B cell (primary cell): Measurements from ENCODE around the gene WWP2. TPM values are rescaled to one million over a fixed set of nuclear protein-coding genes. Genes with fewer than 3 reads are reported as not detected.

ENCODE experiments used
- ATAC-seq: fragments of 200-7000 bp; cut with Tn5 transposase; one replicate; pipeline ENCODE4 v1.10.0; 2021; ENCODE audit warnings: low read depth, mild to moderate bottlenecking, moderate number of reproducible peaks, moderate library complexity
- CTCF ChIA-PET: fragments of 350-600 bp; sonication (Branson Sonifier 250); formaldehyde crosslinking; loops from one replicate; lab custom pipeline; 2021; ENCODE audit warnings: antibody characterized with exemption, inconsistent platforms; lab: Charles Lee
- POLR2A ChIA-PET: fragments of 350-600 bp; sonication (Branson Sonifier 250); formaldehyde crosslinking; loops from one replicate; lab custom pipeline; 2021; ENCODE audit warnings: antibody characterized with exemption; lab: Charles Lee
- DNase-seq: peaks from one replicate; pipeline ENCODE4 v3.0.0; 2013
- H2AFZ ChIP-seq: 2 replicates; pipeline ENCODE4 v1.6.1; 2012; ENCODE audit warnings: mild to moderate bottlenecking, low read depth, low read length; ENCODE audit not compliant: insufficient read depth, poor library complexity, severe bottlenecking
- H3K27ac ChIP-seq, 2 donors: 1 replicate in 1 of 2; 2 replicates in 1 of 2; pipeline ENCODE4 v1.5.1; 2012 to 2013; ENCODE audit warnings: low read length in 2 of 2, mild to moderate bottlenecking in 2 of 2, moderate library complexity in 1 of 2
- H3K27me3 ChIP-seq, 4 experiments: fragments of 200-600 bp in 1 of 4; sonication (generic) in 1 of 4; replicated peaks in 1 of 4; 1 replicate in 2 of 4; 2 replicates in 2 of 4; pipeline versions ENCODE4 v1.6.1 to v1.7.0; 2013 to 2016; ENCODE audit warnings: low read length in 3 of 4, mild to moderate bottlenecking in 2 of 4, mixed read lengths in 1 of 4, moderate library complexity in 1 of 4; ENCODE audit not compliant: insufficient read depth in 4 of 4, control insufficient read depth in 3 of 4; ENCODE audit errors: control extremely low read depth in 1 of 4
- H3K36me3 ChIP-seq, 2 experiments: replicated peaks in 1 of 2; 1 replicate in 1 of 2; 2 replicates in 1 of 2; pipeline versions ENCODE4 v1.6.1 to v1.7.1; 2013; ENCODE audit warnings: low read length in 1 of 2; ENCODE audit not compliant: insufficient read depth in 2 of 2, control insufficient read depth in 1 of 2; ENCODE audit errors: control extremely low read depth in 1 of 2, extremely low read depth in 1 of 2
- H3K4me1 ChIP-seq, 2 donors: fragments of 200-600 bp in 1 of 2; sonication (generic) in 1 of 2; 1 replicate in 1 of 2; 2 replicates in 1 of 2; pipeline versions ENCODE4 v1.5.1 to v1.6.1; 2013 to 2017; ENCODE audit warnings: low read length in 2 of 2; ENCODE audit not compliant: control insufficient read depth in 2 of 2, insufficient read depth in 2 of 2
- H3K4me2 ChIP-seq: replicated peaks from 2 replicates; pipeline ENCODE3; 2012; ENCODE audit warnings: mild to moderate bottlenecking, low read depth, low read length; ENCODE audit not compliant: poor library complexity, severe bottlenecking
- H3K4me3 ChIP-seq, 5 experiments: fragments of 200-600 bp in 1 of 5; sonication (generic) in 1 of 5; 1 replicate in 3 of 5; 2 replicates in 2 of 5; pipeline versions ENCODE4 v1.5.1 to v1.7.0; 2011 to 2016; ENCODE audit warnings: low read length in 4 of 5, mild to moderate bottlenecking in 4 of 5, low read depth in 2 of 5, control low read depth in 1 of 5, moderate library complexity in 1 of 5; ENCODE audit not compliant: insufficient read depth in 1 of 5; ENCODE audit errors: control extremely low read depth in 1 of 5, extremely low read depth in 1 of 5
- H3K79me2 ChIP-seq: fragments of 200-600 bp; sonication (generic); one replicate; pipeline ENCODE4 v1.6.0; 2016; ENCODE audit warnings: low read length; ENCODE audit not compliant: control insufficient read depth, insufficient read depth
- H3K9ac ChIP-seq: fragments of 200-600 bp; sonication (generic); 2 replicates; pipeline ENCODE4 v1.6.1; 2017; ENCODE audit warnings: mild to moderate bottlenecking, low read length, moderate library complexity
- H3K9me3 ChIP-seq, 3 donors: one replicate each; pipeline versions ENCODE4 v1.6.1 to v1.7.1; 2013; ENCODE audit warnings: low read length in 2 of 3; ENCODE audit not compliant: control insufficient read depth in 2 of 3, insufficient read depth in 1 of 3; ENCODE audit errors: control extremely low read depth in 1 of 3
- H4K20me1 ChIP-seq: 2 replicates; pipeline ENCODE4 v1.6.0; 2012; ENCODE audit warnings: mild to moderate bottlenecking, low read length; ENCODE audit not compliant: insufficient read depth, control insufficient read depth, poor library complexity, severe bottlenecking
- H3K27ac Mint-ChIP-seq: one replicate; pipeline ENCODE4 v1.8.0; 2021; ENCODE audit warnings: mixed read lengths
- H3K27me3 Mint-ChIP-seq: one replicate; pipeline ENCODE4 v1.8.0; 2021; ENCODE audit warnings: mixed read lengths
- H3K4me1 Mint-ChIP-seq: one replicate; pipeline ENCODE4 v1.8.0; 2021; ENCODE audit warnings: mixed read lengths
- H3K4me3 Mint-ChIP-seq: one replicate; pipeline ENCODE4 v1.8.0; 2021; ENCODE audit warnings: mixed read lengths
- H3K9me3 Mint-ChIP-seq: one replicate; pipeline ENCODE4 v1.8.0; 2022; ENCODE audit warnings: mixed read lengths; ENCODE audit not compliant: insufficient read depth
- EZH2 ChIP-seq: IDR thresholded peaks from 2 replicates; pipeline ENCODE4 v1.6.1; 2012; ENCODE audit warnings: borderline replicate concordance, low read depth, mild to moderate bottlenecking, moderate library complexity, low read length; ENCODE audit not compliant: insufficient read depth, poor library complexity, severe bottlenecking
- WGBS: methylation state at CpG from one replicate; pipeline ENCODE4 v1.1.5; 2013; ENCODE audit warnings: missing lambda C conversion rate; ENCODE audit not compliant: insufficient coverage; 5-methylcytosine and 5-hydroxymethylcytosine counted together
- intact Hi-C: fragments of 100-400 bp; cut with micrococcal nuclease; formaldehyde crosslinking; loops from one replicate; pipeline ENCODE4 v1.10.0; 2022
- polyA plus RNA-seq: library from polyadenylated mRNA; depleted of rRNA; stranded (reverse); fragments of >200 nt; gene quantifications from 2 replicates; pipeline ENCODE4 v1.2.3, GENCODE V29; 2012
- total RNA-seq, 2 donors: library from RNA; stranded (reverse); fragments of 120-200 nt in 1 of 2; gene quantifications; 1 replicate in 1 of 2; 2 replicates in 1 of 2; pipeline versions ENCODE4 v1.2.3 to v1.2.4, GENCODE V29; 2013 to 2022
- TF ChIP-seq, protein P1 (sequence below): fragments of 200-600 bp; IDR thresholded peaks from one replicate; pipeline ENCODE4 v1.8.0; 2022; ENCODE audit warnings: antibody characterized with exemption, mild to moderate bottlenecking

Gene WWP2
- total and polyA plus RNA-seq, 2 donors (not counting 1 experiment from before 2014, with no cell fraction given) = 33.4 to 105 TPM

GRCh38 chr16:69762814-69763598 lies 874 bp downstream of the WWP2 start:
- H3K79me2 ChIP-seq = peaks cover 81% of the 10 kb centered on the region
- ATAC-seq (peak; percentile 22), DNase-seq (peak; percentile 69)
- ChIA-PET POLR2A (interaction anchor here (0.6 to 1.7 kb wide), 3 partner anchors 9 to 272 kb away, joined by 4 to 9 read pairs (median 8); partner anchors contain the start of gene NOB1), CTCF (interaction anchor here (0.6 to 4.3 kb wide), 3 partner anchors 9 to 430 kb away, joined by 3 to 17 read pairs (median 4); partner anchors contain the start of gene NOB1)
- peak overlapping the region; percentile 87 to 95 (median 92) for H3K4me3 ChIP-seq
- H3K9me3 Mint-ChIP-seq = no peaks in the 10 kb centered on the region
- no peaks in the 10 kb centered on the region for H3K9me3 ChIP-seq
- intact Hi-C loops = loop anchor here (1.0 to 2.0 kb wide), 5 partner anchors 9 to 424 kb away; partner anchors contain the start of genes COG8, CYB5B, NIP7 and NOB1
- H3K27ac Mint-ChIP-seq = peak overlapping the region; percentile 95
- H3K4me1 ChIP-seq = peaks cover 14 to 23% of the 10 kb centered on the region in 2 donors
- TF ChIP-seq, protein P1, sequence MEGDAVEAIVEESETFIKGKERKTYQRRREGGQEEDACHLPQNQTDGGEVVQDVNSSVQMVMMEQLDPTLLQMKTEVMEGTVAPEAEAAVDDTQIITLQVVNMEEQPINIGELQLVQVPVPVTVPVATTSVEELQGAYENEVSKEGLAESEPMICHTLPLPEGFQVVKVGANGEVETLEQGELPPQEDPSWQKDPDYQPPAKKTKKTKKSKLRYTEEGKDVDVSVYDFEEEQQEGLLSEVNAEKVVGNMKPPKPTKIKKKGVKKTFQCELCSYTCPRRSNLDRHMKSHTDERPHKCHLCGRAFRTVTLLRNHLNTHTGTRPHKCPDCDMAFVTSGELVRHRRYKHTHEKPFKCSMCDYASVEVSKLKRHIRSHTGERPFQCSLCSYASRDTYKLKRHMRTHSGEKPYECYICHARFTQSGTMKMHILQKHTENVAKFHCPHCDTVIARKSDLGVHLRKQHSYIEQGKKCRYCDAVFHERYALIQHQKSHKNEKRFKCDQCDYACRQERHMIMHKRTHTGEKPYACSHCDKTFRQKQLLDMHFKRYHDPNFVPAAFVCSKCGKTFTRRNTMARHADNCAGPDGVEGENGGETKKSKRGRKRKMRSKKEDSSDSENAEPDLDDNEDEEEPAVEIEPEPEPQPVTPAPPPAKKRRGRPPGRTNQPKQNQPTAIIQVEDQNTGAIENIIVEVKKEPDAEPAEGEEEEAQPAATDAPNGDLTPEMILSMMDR = no peak
- TF ChIP-seq EZH2 = no peak
- no peaks in the 10 kb centered on the region for H3K27me3 ChIP-seq
- 20% methylated on average over 5 of the region's 14 CpGs for WGBS
- peak overlapping the region; percentile 88 for H3K4me3 Mint-ChIP-seq
- H3K36me3 ChIP-seq = no peaks in the 10 kb centered on the region
- H2AFZ ChIP-seq = peak overlapping the region; percentile 85
- H3K9ac ChIP-seq = peak overlapping the region; percentile 96
- H3K4me1 Mint-ChIP-seq = peaks cover 34% of the 10 kb centered on the region
- no peaks in the 10 kb centered on the region for H3K27me3 Mint-ChIP-seq
- no peaks in the 10 kb centered on the region for H4K20me1 ChIP-seq
- H3K27ac ChIP-seq = peak overlapping the region; percentile 87 to 98
- peak overlapping the region; percentile 96 for H3K4me2 ChIP-seq
